ENCODE data around the gene RAD17.

Gene RAD17

GRCh38 chr5:69462170-69462569, 92.6 kb downstream of the RAD17 start:
- DNase-seq (ENCODE audit: low read depth) = no peak

Data from iris pigment epithelial cell (primary cell).